ENCODE measurements around the gene TUBA4B.
A peak's percentile ranks its signal among the peaks of the same experiment; 100 is the strongest.
"Not testable (repeated sequence)": the region's sequence is repeated elsewhere in the genome, so short reads cannot be mapped to it uniquely, and the experiment has no call there.

Gene TUBA4B

GRCh38 chr2:219248845-219249202, 4.2 kb upstream of the TUBA4B start:
- DNase-seq: no peak

GRCh38 chr2:219249203-219249980, 3.7 kb upstream of the TUBA4B start:
- DNase-seq: peak; percentile 67

DNA sequence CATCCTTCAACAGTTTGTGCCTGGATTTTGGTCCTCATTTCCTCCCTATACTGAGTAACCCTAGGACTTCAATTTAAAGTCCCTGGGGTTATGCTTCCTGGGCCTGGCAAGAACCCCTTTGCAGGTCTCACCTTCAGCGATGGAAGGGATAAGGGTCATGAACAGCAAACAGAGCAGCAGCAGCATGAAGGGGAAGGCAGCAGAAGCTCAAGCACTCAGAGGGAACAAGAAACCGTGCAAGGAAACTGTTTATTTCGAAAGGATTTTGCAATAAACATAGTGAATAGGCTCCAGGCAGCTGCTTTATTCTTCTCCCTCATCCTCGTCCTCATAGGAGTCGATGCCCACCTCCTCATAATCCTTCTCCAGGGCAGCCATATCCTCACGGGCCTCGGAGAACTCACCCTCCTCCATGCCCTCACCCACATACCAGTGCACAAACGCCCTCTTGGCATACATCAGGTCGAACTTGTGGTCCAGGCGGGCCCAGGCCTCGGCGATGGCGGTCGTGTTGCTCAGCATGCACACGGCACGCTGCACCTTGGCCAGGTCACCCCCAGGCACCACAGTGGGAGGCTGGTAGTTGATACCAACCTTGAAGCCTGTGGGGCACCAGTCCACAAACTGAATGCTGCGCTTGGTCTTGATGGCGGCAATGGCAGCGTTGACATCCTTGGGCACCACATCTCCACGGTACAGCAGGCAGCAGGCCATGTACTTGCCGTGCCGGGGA, 2.8 kb upstream of the TUBA4B start:
- DNase-seq: no peak

DNA sequence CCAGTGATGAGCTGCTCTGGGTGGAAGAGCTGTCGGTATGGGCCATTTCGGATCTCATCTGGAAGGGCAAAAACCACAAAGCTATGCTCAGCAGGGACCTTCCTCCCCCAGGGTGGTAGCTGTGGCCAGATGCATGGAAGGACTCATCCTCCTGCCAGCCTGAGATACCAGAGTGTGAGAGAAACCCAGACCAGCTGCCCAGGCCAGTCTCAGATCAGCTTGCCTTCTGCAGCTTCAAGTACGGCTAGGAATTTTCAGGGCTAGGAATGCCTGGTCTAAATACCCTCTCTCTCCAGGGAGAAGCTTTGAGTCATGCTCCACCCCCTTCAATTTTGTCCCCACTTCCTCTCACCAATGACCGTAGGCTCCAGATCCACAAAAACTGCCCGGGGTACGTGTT, 1.4 kb upstream of the TUBA4B start:
- no peak for DNase-seq

DNA sequence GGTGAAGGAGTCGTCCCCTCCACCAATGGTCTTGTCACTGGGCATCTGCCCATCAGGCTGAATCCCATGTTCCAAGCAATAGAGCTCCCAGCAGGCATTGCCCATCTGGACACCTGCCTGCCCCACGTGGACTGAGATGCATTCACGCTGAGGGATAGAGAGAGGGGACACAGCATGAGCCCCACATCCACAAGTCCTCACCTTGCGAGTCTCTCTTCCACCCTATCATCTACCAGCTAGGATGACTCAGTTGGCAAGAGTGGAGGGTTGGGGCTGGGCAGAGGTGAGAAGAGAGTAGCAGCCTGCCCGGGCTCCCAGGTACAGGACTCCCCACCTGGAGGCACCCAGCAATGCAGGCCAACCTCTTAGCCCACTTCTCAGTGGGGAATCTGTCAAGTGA, 959 bp upstream of the TUBA4B start:
- DNase-seq: peak; percentile 27

- no peak for DNase-seq
Measured at GRCh38 chr2:219252570-219252899, 508 bp upstream of the TUBA4B start.

- DNase-seq: peak; percentile 93
Measured at GRCh38 chr2:219253753-219254589, 928 bp downstream of the TUBA4B start, which contains the start of gene TUBA4A. TSS of gene TUBA4A (minus strand) at chr2:219253918. CDS start at chr2:219253858, 60 bp downstream.

- peak; percentile 58 for DNase-seq
Measured at GRCh38 chr2:219254590-219255201, 1.7 kb downstream of the TUBA4B start.

DNA sequence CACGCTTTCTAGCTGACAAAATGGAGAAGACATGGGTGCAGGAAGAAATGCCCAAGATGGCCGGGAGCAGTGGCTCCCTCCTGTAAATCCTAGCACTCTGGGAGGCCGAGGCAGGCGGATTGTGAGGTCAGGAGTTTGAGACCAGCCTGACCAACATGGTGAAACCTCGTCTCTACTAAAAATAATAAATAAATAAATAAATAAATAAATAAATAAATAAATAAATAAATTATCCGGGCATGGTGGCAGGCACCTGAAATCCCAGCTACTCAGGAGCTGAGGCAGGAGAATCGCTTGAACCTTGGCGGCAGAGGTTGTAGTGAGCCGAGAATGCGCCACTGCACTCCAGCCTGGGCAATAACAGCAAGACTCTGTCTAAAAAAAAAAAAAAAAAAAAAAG, 5.9 kb downstream of the TUBA4B start:
- DNase-seq: not testable (repeated sequence)

DNA sequence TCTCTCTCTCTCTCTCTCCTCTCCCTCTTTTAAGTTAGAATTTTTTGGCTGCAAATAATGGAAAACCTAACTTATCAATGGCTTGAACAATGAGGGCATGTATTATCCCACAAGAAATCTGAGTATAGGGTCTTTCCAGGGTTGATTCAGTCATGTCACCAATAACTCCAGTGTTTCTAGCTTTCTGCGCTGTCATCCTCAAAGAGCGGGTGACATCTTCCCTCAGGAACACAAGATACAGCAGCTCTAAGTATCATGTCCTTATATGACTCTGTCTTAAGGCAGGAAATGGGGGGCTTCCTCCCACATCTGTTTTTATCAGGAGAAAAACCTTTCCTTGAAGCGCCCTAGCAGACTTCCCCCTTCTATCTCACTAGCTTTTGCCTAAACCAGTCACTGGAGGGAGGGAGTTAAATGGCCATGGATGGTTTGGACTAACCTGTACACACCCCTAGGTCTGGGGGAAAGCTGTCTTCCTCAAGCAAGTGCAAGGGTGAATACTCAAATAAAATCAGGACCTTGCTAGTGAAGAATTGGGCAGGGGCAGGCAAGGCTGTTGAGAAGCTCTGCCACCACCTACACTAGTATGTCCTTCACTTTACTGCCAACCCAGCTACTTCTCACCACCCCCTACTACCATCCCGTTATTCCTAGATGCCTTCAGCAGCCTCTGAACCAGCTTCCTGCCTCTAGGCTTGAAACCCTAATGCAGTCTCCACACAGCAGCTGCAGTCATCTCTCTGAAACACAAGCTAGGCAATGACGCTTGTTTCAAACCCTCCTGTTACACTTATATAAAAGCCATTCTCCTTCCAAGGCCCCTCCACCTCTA, 8.2 kb downstream of the TUBA4B start:
- no peak for DNase-seq

DNA sequence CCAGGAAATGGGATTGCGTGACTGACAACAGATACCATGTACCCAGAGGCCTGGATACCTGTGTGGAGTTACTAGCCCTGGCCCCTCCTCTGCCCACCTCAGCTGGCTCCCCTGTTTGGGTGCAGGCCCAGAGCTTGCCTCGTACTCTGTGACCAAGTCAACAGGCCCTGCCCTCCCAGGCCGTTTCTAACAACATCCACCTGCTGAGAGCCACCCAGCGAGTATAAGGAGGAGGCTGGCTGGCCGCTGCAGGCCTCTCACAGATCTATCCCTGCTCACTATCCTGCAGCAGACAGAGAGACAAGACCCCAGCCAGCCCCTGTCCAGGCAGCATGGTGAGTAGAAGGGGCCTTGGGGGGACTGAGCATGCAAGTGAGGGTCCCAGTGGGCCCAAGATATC, 13.2 kb downstream of the TUBA4B start:
- DNase-seq: no peak

DNA sequence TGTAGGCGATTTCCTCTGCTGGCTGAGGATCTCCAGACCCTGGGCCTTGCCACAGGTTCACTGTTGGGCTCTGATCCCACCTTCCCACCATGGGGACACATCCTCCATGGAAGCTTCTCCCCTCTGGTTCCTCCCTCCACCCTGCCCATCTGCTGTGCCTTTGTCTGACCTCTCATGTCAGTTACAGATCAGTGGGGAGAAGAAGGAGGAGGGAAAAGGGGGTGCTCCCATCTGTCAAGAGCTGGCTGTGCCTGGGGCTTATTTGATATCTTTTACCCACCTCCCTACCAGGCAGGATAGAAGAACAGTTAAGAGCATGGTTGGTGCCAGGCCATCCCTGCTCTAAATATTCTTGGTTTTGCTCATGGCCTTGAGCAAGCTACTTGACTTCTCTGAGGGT, 13.8 kb downstream of the TUBA4B start:
- no peak for DNase-seq

DNA sequence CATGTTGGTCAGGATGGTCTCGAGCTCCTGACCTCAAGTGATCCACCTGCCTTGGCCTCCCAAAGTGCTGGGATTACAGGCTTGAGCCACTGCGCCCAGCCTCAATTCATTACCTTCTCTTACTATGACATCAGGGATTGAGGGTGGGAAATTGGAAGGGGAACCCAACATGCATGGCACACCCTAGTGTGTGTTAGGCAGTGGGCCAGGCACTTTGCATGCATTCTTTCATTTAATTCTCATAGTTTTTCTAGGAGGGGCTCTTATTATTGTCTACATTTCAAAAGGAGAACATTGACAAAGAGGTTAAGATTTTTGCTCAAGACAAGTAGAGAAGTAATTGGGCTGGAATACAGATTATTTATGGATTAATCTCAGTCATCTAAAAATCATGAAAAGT, 15.3 kb downstream of the TUBA4B start:
- DNase-seq: no peak

- DNase-seq: no peak
Measured at GRCh38 chr2:219269362-219270054, 16.5 kb downstream of the TUBA4B start.

DNA sequence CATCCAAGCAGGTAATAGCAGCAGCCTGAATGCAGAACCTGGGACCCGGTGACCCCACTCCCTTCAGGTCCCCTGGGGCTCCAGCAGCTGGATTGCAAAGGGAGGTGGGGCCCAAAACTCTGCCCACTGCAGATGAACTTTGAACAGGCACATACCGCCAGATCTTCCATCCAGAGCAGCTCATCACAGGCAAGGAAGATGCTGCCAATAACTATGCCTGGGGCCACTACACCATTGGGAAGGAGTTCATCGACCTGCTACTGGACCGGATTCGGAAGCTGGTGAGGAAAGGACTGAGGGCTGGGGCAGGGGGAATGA, 17.0 kb downstream of the TUBA4B start:
- DNase-seq: no peak

DNA sequence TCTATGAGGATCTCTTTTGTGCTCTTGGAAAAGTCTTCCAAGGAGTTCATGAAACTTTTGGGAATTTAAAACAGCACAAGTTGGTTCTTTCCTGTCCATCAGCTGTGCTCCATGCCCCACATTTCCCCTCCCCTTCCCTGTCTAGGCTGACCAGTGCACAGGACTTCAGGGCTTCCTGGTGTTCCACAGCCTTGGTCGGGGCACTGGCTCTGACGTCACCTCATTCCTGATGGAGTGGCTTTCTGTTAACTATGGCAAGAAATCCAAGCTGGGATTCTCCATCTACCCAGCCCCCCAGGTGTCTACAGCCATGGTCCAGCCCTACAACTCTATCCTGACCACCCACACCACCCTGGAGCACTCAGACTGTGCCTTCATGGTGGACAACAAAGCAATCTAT, 18.0 kb downstream of the TUBA4B start:
- DNase-seq: no peak

GRCh38 chr2:219272356-219272755, 19.3 kb downstream of the TUBA4B start:
- no peak for DNase-seq

- DNase-seq: no peak
Measured at GRCh38 chr2:219272995-219273394, 20.0 kb downstream of the TUBA4B start.

GRCh38 chr2:219273937-219274336, 20.9 kb downstream of the TUBA4B start:
- no peak for DNase-seq

DNA sequence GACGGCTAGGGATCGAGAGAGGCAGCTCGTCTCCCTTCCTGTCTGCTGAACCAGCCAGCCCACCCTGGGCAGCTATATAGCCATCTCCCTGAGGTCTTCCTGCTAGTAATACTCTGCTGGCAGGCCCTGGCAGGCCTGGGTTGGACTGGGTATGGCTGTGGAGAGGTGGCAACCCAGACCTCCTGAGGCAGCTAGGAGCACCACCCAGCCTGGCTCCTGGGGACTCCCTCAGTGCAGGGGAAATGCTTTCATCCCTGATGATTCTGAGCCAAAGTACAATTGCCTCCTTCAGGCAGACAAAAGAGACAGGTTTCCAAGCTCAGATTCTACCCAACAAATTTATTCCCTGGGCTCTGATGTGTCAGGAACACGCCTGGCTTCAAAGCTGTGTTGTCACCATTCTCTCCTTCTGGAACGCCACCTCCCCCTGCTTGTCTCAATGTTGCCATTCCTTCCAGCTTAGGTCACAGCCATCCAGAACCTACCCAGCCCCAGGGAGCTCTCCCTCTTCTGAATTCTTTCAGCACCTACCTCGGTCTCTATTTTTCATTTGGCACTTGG, 21.4 kb downstream of the TUBA4B start:
- DNase-seq: no peak
